Transverse colon (tissue), 4 donors: ENCODE data around the gene CADM2. TPM values are rescaled to one million over a fixed set of nuclear protein-coding genes. Genes with fewer than 3 reads are reported as not detected.

ENCODE experiments used
- DNase-seq: peaks from one replicate; pipeline ENCODE4 v3.0.0-alpha.2; 2019
- H3K27ac ChIP-seq, 4 donors: fragments of 200-600 bp; sonication (generic); 2 replicates each; pipeline ENCODE4 v1.5.1; 2016 to 2018; ENCODE audit warnings: inconsistent platforms in 4 of 4
- H3K27me3 ChIP-seq: fragments of 200-600 bp; sonication (generic); 2 replicates; pipeline ENCODE4 v1.5.1; 2017; ENCODE audit warnings: inconsistent platforms
- H3K36me3 ChIP-seq, 4 donors: fragments of 200-600 bp; sonication (generic); 2 replicates each; pipeline ENCODE4 v1.5.1; 2017 to 2019; ENCODE audit warnings: inconsistent platforms in 4 of 4
- H3K4me1 ChIP-seq, 4 donors: fragments of 200-600 bp; sonication (generic); 2 replicates each; pipeline ENCODE4 v1.5.1; 2017 to 2020; ENCODE audit warnings: inconsistent platforms in 4 of 4
- H3K4me3 ChIP-seq, 4 donors: fragments of 200-600 bp; sonication (generic); 1 replicate in 1 of 4; 2 replicates in 3 of 4; pipeline versions ENCODE4 v1.5.1 to v1.6.1; 2017 to 2019; ENCODE audit warnings: inconsistent platforms in 4 of 4
- H3K9me3 ChIP-seq, 2 donors: fragments of 200-600 bp; sonication (generic); 2 replicates each; pipeline ENCODE4 v1.5.1; 2017 to 2019; ENCODE audit warnings: inconsistent platforms in 2 of 2
- CTCF ChIP-seq, 5 experiments: fragments of 200-600 bp in 3 of 5; fragments of 450-650 bp in 2 of 5; sonication (generic) in 3 of 5; IDR thresholded peaks; 1 replicate in 2 of 5; 2 replicates in 3 of 5; pipeline ENCODE4 v1.5.1; 2016 to 2017; ENCODE audit warnings: antibody characterized with exemption in 5 of 5, inconsistent platforms in 3 of 5, mild to moderate bottlenecking in 2 of 5, moderate library complexity in 1 of 5
- EP300 ChIP-seq: sonication (generic); formaldehyde crosslinking; IDR thresholded peaks from one replicate; pipeline ENCODE4 v1.6.1; 2017; ENCODE audit warnings: antibody characterized with exemption, low read depth
- POLR2A ChIP-seq: fragments of 450-650 bp; IDR thresholded peaks from one replicate; pipeline ENCODE4 v1.6.1; 2016; ENCODE audit warnings: antibody characterized with exemption, mild to moderate bottlenecking, moderate library complexity
- POLR2AphosphoS5 ChIP-seq, 3 donors: sonication (generic); formaldehyde crosslinking; IDR thresholded peaks; one replicate each; pipeline ENCODE4 v1.6.1; 2016; ENCODE audit warnings: antibody characterized with exemption in 3 of 3
- WGBS, 2 donors: methylation state at CpG; one replicate each; pipeline ENCODE4 v1.1.5; 2018; ENCODE audit warnings: low coverage in 1 of 2; 5-methylcytosine and 5-hydroxymethylcytosine counted together
- in situ Hi-C, 4 donors: fragments of 200-750 bp; cut with MboI; loops; one replicate each; pipeline versions ENCODE4 v1.15.0 to v1.15.1; 2017; ENCODE audit warnings: low sequenced_read_pairs in 3 of 4, low pct_ligation_motif_present in 1 of 4, low pct_unique_long_range_greater_than_20kb in 1 of 4
- intact Hi-C: fragments of 100-400 bp; cut with DNase I; formaldehyde crosslinking; loops from one replicate; pipeline ENCODE4 v1.15.1; 2023; ENCODE audit warnings: low total_unique reads
- total RNA-seq, 4 donors: library from RNA; depleted of rRNA; stranded (reverse); fragments of >200 nt; gene quantifications; one replicate each; pipeline ENCODE4 v1.1.0, GENCODE V29; 2016

CADM2 gene
- total RNA-seq, 4 donors from 2014 or later, result 2.2 to 21.3 (median 4.5) TPM

DNA sequence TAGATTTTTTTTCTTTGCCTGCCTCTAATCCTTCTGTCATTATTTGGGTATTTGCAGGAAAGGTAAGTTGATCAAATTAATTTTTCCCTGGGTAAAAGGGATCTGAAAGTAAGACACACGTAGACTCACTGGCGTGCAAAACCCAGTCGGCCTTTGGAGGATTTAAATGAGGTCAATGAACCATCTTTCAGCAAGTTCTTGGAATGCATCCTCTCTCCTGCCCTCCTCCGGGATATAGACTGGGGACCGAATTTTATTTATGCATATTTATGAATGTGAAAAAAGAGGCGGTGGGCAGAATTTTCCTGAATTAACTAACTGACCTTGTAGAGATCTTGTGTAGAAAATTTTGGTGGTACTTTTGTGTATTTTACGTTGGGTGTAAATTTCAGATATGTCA lies 2.2 kb downstream of the CADM2 start:
- no peaks in the 10 kb centered on the region for H3K36me3 ChIP-seq
- TF ChIP-seq POLR2A, result no peak
- TF ChIP-seq EP300, result no peak
- TF ChIP-seq CTCF (IDR thresholded peaks at IDR 0.05), result no peak
- no peak for TF ChIP-seq POLR2AphosphoS5 (IDR thresholded peaks at IDR 0.05)
- no peak for DNase-seq
- 17 to 22% methylated on average over 5 to 7 of the region's 7 CpGs for WGBS, 2 donors
- no peak overlapping the region for H3K4me3 ChIP-seq
- H3K4me1 ChIP-seq, result peaks cover 10 to 14% (median 12%) of the 10 kb centered on the region in 4 donors
- in situ Hi-C loops, result no loop called here
- intact Hi-C loops, result loop anchor here (5.0 kb wide), 1 partner anchor 1401 kb away; no protein-coding TSS in a partner anchor
- no peaks in the 10 kb centered on the region for H3K9me3 ChIP-seq
- H3K27ac ChIP-seq, result no peak overlapping the region
- H3K27me3 ChIP-seq, result peaks cover 50% of the 10 kb centered on the region

DNA sequence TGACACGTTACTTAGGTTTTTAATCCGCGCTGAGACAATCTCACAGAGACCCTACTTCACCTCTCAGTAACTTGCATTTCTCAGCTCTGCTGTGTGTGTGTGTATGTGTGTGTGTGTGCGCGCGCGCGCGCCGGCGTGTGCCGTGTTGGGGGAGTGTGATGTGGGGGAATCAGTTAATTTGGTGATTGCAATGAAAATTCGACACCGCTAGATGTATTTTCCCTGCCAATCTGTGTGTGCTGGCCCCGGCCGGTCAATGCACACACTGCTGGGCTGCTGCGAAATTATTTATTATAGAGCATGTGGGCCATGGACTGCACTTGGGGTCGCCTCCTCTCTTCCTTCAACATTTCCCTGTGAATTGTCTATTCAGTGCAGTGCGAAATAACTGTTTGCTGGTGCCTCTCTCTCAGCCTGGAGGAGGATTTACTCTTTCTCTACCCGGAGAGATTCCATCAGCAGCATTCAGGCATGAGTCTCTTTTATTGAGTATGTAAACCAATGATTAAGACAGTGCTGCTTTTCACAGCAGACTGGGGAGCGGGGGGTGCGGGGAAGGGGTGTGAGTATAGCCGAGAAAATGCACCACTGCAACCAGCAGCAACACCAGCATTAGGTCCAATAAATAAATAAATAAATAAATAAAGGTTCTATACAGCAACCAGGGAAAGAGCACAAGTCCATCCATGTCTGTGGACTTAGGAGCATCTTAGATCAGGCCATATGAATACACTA lies 2.9 kb downstream of the CADM2 start:
- in situ Hi-C loops, result no loop called here
- no peak overlapping the region for H3K4me3 ChIP-seq
- 19 to 40% methylated on average over 6 to 23 of the region's 23 CpGs for WGBS, 2 donors
- TF ChIP-seq POLR2AphosphoS5 (IDR thresholded peaks at IDR 0.05), result no peak
- TF ChIP-seq POLR2A, result no peak
- TF ChIP-seq CTCF (IDR thresholded peaks at IDR 0.05), result no peak
- TF ChIP-seq EP300, result no peak
- intact Hi-C loops, result loop anchor here (5.0 kb wide), 1 partner anchor 1401 kb away; no protein-coding TSS in a partner anchor
- peaks cover 10 to 14% (median 12%) of the 10 kb centered on the region in 4 donors for H3K4me1 ChIP-seq
- no peak overlapping the region for H3K27ac ChIP-seq
- no peak for DNase-seq
- H3K9me3 ChIP-seq, result no peaks in the 10 kb centered on the region
- peaks cover 50% of the 10 kb centered on the region for H3K27me3 ChIP-seq
- H3K36me3 ChIP-seq, result no peaks in the 10 kb centered on the region

DNA sequence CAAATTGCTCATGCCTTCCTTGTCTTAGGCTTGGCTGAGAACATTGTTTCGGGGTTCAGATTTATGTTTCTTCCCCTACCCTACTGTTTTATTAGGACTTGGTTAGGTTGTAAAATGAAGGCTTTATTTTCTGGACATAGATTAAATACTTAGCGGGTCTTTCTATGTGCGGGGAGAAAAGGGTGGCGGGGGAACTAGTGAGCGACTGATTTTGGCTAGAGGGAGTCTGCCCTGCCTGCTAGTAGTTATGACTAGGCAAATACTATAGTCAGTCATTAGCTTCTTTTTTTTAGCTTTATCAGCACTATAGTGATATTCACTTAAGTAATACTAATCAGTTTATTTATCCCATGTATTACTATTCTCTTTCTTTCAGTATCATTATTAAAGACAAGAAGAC lies 3.6 kb downstream of the CADM2 start:
- intact Hi-C loops (loop anchor here (5.0 kb wide), 1 partner anchor 1400 kb away; no protein-coding TSS in a partner anchor), in situ Hi-C loops (no loop called here)
- Histone ChIP-seq H3K36me3 (no peaks in the 10 kb centered on the region), H3K27ac (no peak overlapping the region), H3K9me3 (no peaks in the 10 kb centered on the region), H3K4me3 (no peak overlapping the region), H3K4me1 (peaks cover 10 to 14% (median 12%) of the 10 kb centered on the region in 4 donors), H3K27me3 (peaks cover 47% of the 10 kb centered on the region)
- TF ChIP-seq CTCF (IDR thresholded peaks at IDR 0.05) (no peak), POLR2A (no peak), EP300 (no peak), POLR2AphosphoS5 (IDR thresholded peaks at IDR 0.05) (no peak)
- DNase-seq, result no peak
- 88 to 92% methylated on average over 5 of the region's 5 CpGs for WGBS, 2 donors

GRCh38 chr3:84963137-84963536 lies 4.3 kb downstream of the CADM2 start:
- in situ Hi-C loops, result no loop called here
- Histone ChIP-seq H3K36me3 (no peaks in the 10 kb centered on the region), H3K27me3 (peaks cover 47% of the 10 kb centered on the region), H3K27ac (no peak overlapping the region), H3K4me1 (peaks cover 10 to 14% (median 12%) of the 10 kb centered on the region in 4 donors), H3K9me3 (no peaks in the 10 kb centered on the region), H3K4me3 (no peak overlapping the region)
- no peak for TF ChIP-seq EP300
- TF ChIP-seq POLR2AphosphoS5 (IDR thresholded peaks at IDR 0.05), result no peak
- no peak for TF ChIP-seq POLR2A
- TF ChIP-seq CTCF (IDR thresholded peaks at IDR 0.05), result no peak
- intact Hi-C loops, result loop anchor here (5.0 kb wide), 1 partner anchor 1399 kb away; no protein-coding TSS in a partner anchor
- DNase-seq, result no peak
- WGBS, 2 donors, result 74 to 88% methylated on average over 2 of the region's 2 CpGs
